Measurements from ENCODE around the gene SKAP1. TPM values are rescaled to one million over a fixed set of nuclear protein-coding genes. Genes with fewer than 3 reads are reported as not detected.

Gene SKAP1
- polyA plus RNA-seq, 1 of the 3 experiments (the other 2 are of a cell fraction): not detected

GRCh38 chr17:48283907-48284306 lies 146.1 kb downstream of the SKAP1 start:
- no peak for DNase-seq
- Histone ChIP-seq H3K9me2 (no peaks in the 10 kb centered on the region), H3K27me3 (ENCODE audit: insufficient read depth) (peaks cover 69% of the 10 kb centered on the region; the same call in 1 of the 2 replicates), H4K20me1 (ENCODE audit: insufficient read depth) (no peaks in the 10 kb centered on the region), H3K9me3 (no peaks in the 10 kb centered on the region), H3K27ac (ENCODE audit: low read depth in 2 of 2, low read length in 1 of 2) (no peak overlapping the region), H3K4me2 (no peak overlapping the region), H3F3A (replicated peaks; ENCODE audit: insufficient read depth) (no peaks in the 10 kb centered on the region), H3K4me3 (ENCODE audit: low read depth in 2 of 2, low read length in 1 of 2) (no peak overlapping the region), H3K4me1 (ENCODE audit: control insufficient read depth in 1 of 2, insufficient read depth in 2 of 2, low read depth in 1 of 2, low read length in 1 of 2) (no peaks in the 10 kb centered on the region), H2AFZ (ENCODE audit: low read depth) (no peak overlapping the region), H3K36me3 (replicated peaks in 1 of 2; ENCODE audit: control insufficient read depth in 1 of 2, insufficient read depth in 2 of 2, low read length in 1 of 2) (no peaks in the 10 kb centered on the region), H3K79me2 (ENCODE audit: insufficient read depth) (no peaks in the 10 kb centered on the region), H3K9ac (no peak overlapping the region)
- TF ChIP-seq MEF2A (IDR thresholded peaks at IDR 0.05; ENCODE audit: borderline replicate concordance, low read depth) (no peak), MAX (IDR thresholded peaks at IDR 0.05; ENCODE audit: low read depth) (no peak), NFIC (IDR thresholded peaks at IDR 0.05; ENCODE audit: borderline replicate concordance) (no peak), EZH2phosphoT487 (IDR thresholded peaks at IDR 0.05; ENCODE audit: borderline replicate concordance, low read depth) (no peak), IRF3 (IDR thresholded peaks at IDR 0.05; ENCODE audit: low read depth, low read length) (no peak), RFX5 (IDR thresholded peaks at IDR 0.05; ENCODE audit: low read length) (no peak), FOSL2 (IDR thresholded peaks at IDR 0.05; ENCODE audit: borderline replicate concordance, low read depth) (no peak), PBX3 (IDR thresholded peaks at IDR 0.05) (no peak), ZBTB33 (IDR thresholded peaks at IDR 0.05; ENCODE audit: borderline replicate concordance, low read depth) (no peak), YY1 (IDR thresholded peaks at IDR 0.05; ENCODE audit: low read depth) (no peak), TEAD4 (IDR thresholded peaks at IDR 0.05; ENCODE audit: borderline replicate concordance, insufficient read depth) (no peak), ELF1 (IDR thresholded peaks at IDR 0.05) (no peak), RCOR1 (IDR thresholded peaks at IDR 0.05; ENCODE audit: low read length) (no peak), GABPA (IDR thresholded peaks at IDR 0.05; ENCODE audit: low read depth) (no peak), SIN3A (IDR thresholded peaks at IDR 0.05; ENCODE audit: borderline replicate concordance, low read depth, low read length) (no peak), FOXJ3 (CRISPR knock-in tag; IDR thresholded peaks at IDR 0.05) (no peak), RAD21 (IDR thresholded peaks at IDR 0.05; ENCODE audit: low read length) (no peak), TCF12 (IDR thresholded peaks at IDR 0.05) (no peak)
- 10% methylated on average over 1 of the region's 1 CpG for WGBS (ENCODE audit: low lambda C conversion rate)
- ChIA-PET POLR2A (no interaction called here), CTCF (interaction anchor here (2.0 to 2.9 kb wide), 2 partner anchors 21 to 24 kb away, joined by 7 to 12 read pairs; no protein-coding TSS in a partner anchor)

All from SK-N-SH (cell line).